ENCODE measurements around the gene ZNF100. TPM values are rescaled to one million over a fixed set of nuclear protein-coding genes. Genes with fewer than 3 reads are reported as not detected.
A peak's percentile ranks its signal among the peaks of the same experiment; 100 is the strongest.
"Not testable (repeated sequence)": the region's sequence is repeated elsewhere in the genome, so short reads cannot be mapped to it uniquely, and the experiment has no call there.

The ZNF100 gene
- 7.0 TPM for total RNA-seq
- long read RNA-seq, full-length matches to known transcripts: 3 of 4 reads
- long read RNA-seq, partial matches to known transcripts: 0 of 4 reads
- long read RNA-seq, other reads (novel, unspliced or antisense): 1 of 4 reads

GRCh38 chr19:21767065-21767800, at the start of gene ZNF100:
Gene ZNF100, minus strand, starts transcription at chr19:21767579. Its CDS starts 150 bp downstream, at chr19:21767429.
- intact Hi-C loops (cut with DNase I): loop anchor here (2.0 kb wide), 1 partner anchor 70 kb away; the partner anchor contains the start of gene ZNF43
- DNase-seq (ENCODE audit: missing footprints) (peak; percentile 95), ATAC-seq (peak; percentile 97)

- DNase-seq (ENCODE audit: missing footprints): no peak
Observed at GRCh38 chr19:21812448-21812847, 45.1 kb upstream of the ZNF100 start.

GRCh38 chr19:21808400-21809000, 41.1 kb upstream of the ZNF100 start:
- DNase-seq (ENCODE audit: missing footprints); intact Hi-C loops (cut with DNase I); ATAC-seq: not testable (repeated sequence)

More at GRCh38 chr19:21812448-21812847, 45.1 kb upstream of the ZNF100 start:
- ATAC-seq: no peak
- intact Hi-C loops (cut with DNase I): no loop called here

GRCh38 chr19:21789466-21790085, 22.2 kb upstream of the ZNF100 start:
- DNase-seq (ENCODE audit: missing footprints): no peak
- intact Hi-C loops (cut with DNase I): no loop called here
- no peak for ATAC-seq

GRCh38 chr19:21786936-21787335, 19.6 kb upstream of the ZNF100 start:
- DNase-seq (ENCODE audit: missing footprints) (no peak), ATAC-seq (no peak)
- intact Hi-C loops (cut with DNase I): no loop called here

GRCh38 chr19:21775792-21776191, 8.4 kb upstream of the ZNF100 start:
- DNase-seq (ENCODE audit: missing footprints); ATAC-seq; intact Hi-C loops (cut with DNase I): not testable (repeated sequence)

GRCh38 chr19:21766705-21767064, 694 bp downstream of the ZNF100 start:
- not testable (repeated sequence) for ATAC-seq; DNase-seq (ENCODE audit: missing footprints)
- intact Hi-C loops (cut with DNase I): loop anchor here (2.0 kb wide), 1 partner anchor 70 kb away; the partner anchor contains the start of gene ZNF43

GRCh38 chr19:21765151-21765550, 2.2 kb downstream of the ZNF100 start:
- ATAC-seq (no peak), DNase-seq (ENCODE audit: missing footprints) (no peak)
- intact Hi-C loops (cut with DNase I): no loop called here

- ATAC-seq; DNase-seq (ENCODE audit: missing footprints); intact Hi-C loops (cut with DNase I): not testable (repeated sequence)
Observed at GRCh38 chr19:21761547-21761946, 5.8 kb downstream of the ZNF100 start.

GRCh38 chr19:21758296-21758695, 9.1 kb downstream of the ZNF100 start:
- no peak for ATAC-seq
- intact Hi-C loops (cut with DNase I): no loop called here
- no peak for DNase-seq (ENCODE audit: missing footprints)

- DNase-seq (ENCODE audit: missing footprints); ATAC-seq; intact Hi-C loops (cut with DNase I): not testable (repeated sequence)
Observed at GRCh38 chr19:21755555-21755954, 11.8 kb downstream of the ZNF100 start.

- ATAC-seq: no peak
- intact Hi-C loops (cut with DNase I): no loop called here
Observed at GRCh38 chr19:21751384-21751783, 16.0 kb downstream of the ZNF100 start.

GRCh38 chr19:21750586-21751128, 16.7 kb downstream of the ZNF100 start:
- intact Hi-C loops (cut with DNase I): no loop called here
- no peak for DNase-seq (ENCODE audit: missing footprints)
- ATAC-seq: no peak

More at GRCh38 chr19:21751384-21751783, 16.0 kb downstream of the ZNF100 start:
- no peak for DNase-seq (ENCODE audit: missing footprints)

- intact Hi-C loops (cut with DNase I): no loop called here
- ATAC-seq (no peak), DNase-seq (ENCODE audit: missing footprints) (no peak)
Observed at GRCh38 chr19:21749090-21749489, 18.3 kb downstream of the ZNF100 start.

GRCh38 chr19:21748088-21748487, 19.3 kb downstream of the ZNF100 start:
- intact Hi-C loops (cut with DNase I): no loop called here
- DNase-seq (ENCODE audit: missing footprints): no peak
- no peak for ATAC-seq

- intact Hi-C loops (cut with DNase I): no loop called here
- ATAC-seq: no peak
- DNase-seq (ENCODE audit: missing footprints): no peak
Observed at GRCh38 chr19:21740559-21740958, 26.8 kb downstream of the ZNF100 start.

- intact Hi-C loops (cut with DNase I); DNase-seq (ENCODE audit: missing footprints); ATAC-seq: not testable (repeated sequence)
Observed at GRCh38 chr19:21726942-21727747, 40.2 kb downstream of the ZNF100 start.

- ATAC-seq (no peak), DNase-seq (ENCODE audit: missing footprints) (no peak)
- intact Hi-C loops (cut with DNase I): no loop called here
Observed at GRCh38 chr19:21713761-21714160, 53.6 kb downstream of the ZNF100 start.

Data from Right ventricle myocardium inferior (tissue), 1 donor.